NOMO-1 treated with dmso at 0.1 percent for 144 hours (cell line): ENCODE data around the gene COX4I1.

Experiments used
- DNase-seq: peaks from one replicate; lab custom pipeline; 2025; ENCODE audit not compliant: unreplicated experiment; lab: John Stamatoyannopoulos, UW

The COX4I1 gene

GRCh38 chr16:85767531-85767930 is 32.0 kb upstream of the COX4I1 start:
- DNase-seq: no peak

GRCh38 chr16:85768199-85768598 is 31.3 kb upstream of the COX4I1 start:
- DNase-seq: no peak

GRCh38 chr16:85770741-85771140 is 28.8 kb upstream of the COX4I1 start:
- DNase-seq: no peak

GRCh38 chr16:85773044-85773443 is 26.5 kb upstream of the COX4I1 start:
- no peak for DNase-seq

- DNase-seq: no peak
These were observed 25.4 kb upstream of the COX4I1 start for GRCh38 chr16:85774136-85774535.

GRCh38 chr16:85774811-85775210 is 24.7 kb upstream of the COX4I1 start:
- no peak for DNase-seq

- DNase-seq: no peak
These were observed 21.7 kb upstream of the COX4I1 start for GRCh38 chr16:85777583-85778310.

- no peak for DNase-seq
These were observed 20.6 kb upstream of the COX4I1 start for GRCh38 chr16:85778873-85779272.

GRCh38 chr16:85780281-85780680 is 19.2 kb upstream of the COX4I1 start:
- DNase-seq: no peak

- no peak for DNase-seq
These were observed 18.3 kb upstream of the COX4I1 start for GRCh38 chr16:85781156-85781555.

GRCh38 chr16:85781695-85782370 is 17.7 kb upstream of the COX4I1 start:
- no peak for DNase-seq

GRCh38 chr16:85782451-85782850 is 17.0 kb upstream of the COX4I1 start:
- DNase-seq: peak; percentile 26

- no peak for DNase-seq
These were observed 16.1 kb upstream of the COX4I1 start for GRCh38 chr16:85783441-85783840.

- no peak for DNase-seq
These were observed 14.7 kb upstream of the COX4I1 start for GRCh38 chr16:85784813-85785212.

GRCh38 chr16:85785927-85786326 is 13.6 kb upstream of the COX4I1 start:
- no peak for DNase-seq

GRCh38 chr16:85788819-85789218 is 10.7 kb upstream of the COX4I1 start:
- DNase-seq: no peak

- no peak for DNase-seq
These were observed 9.7 kb upstream of the COX4I1 start for GRCh38 chr16:85789773-85790172.

GRCh38 chr16:85793662-85794298 is 5.7 kb upstream of the COX4I1 start:
- DNase-seq: no peak

GRCh38 chr16:85794696-85795095 is 4.8 kb upstream of the COX4I1 start:
- no peak for DNase-seq

- no peak for DNase-seq
These were observed 3.3 kb upstream of the COX4I1 start for GRCh38 chr16:85796152-85796551.

- DNase-seq: no peak
These were observed 2.9 kb upstream of the COX4I1 start for GRCh38 chr16:85796599-85796998.

GRCh38 chr16:85798283-85798776 is 1.2 kb upstream of the COX4I1 start:
- no peak for DNase-seq
